GM18519 (cell line): ENCODE measurements around the gene BPIFB3.

ENCODE experiments used
- ATAC-seq: cut with Tn5 transposase; IDR thresholded peaks from one replicate; pipeline ENCODE4 v1.9.1; 2021; ENCODE audit warnings: mild to moderate bottlenecking, moderate library complexity; ENCODE audit not compliant: unreplicated experiment, low FRiP score

The BPIFB3 gene

DNA sequence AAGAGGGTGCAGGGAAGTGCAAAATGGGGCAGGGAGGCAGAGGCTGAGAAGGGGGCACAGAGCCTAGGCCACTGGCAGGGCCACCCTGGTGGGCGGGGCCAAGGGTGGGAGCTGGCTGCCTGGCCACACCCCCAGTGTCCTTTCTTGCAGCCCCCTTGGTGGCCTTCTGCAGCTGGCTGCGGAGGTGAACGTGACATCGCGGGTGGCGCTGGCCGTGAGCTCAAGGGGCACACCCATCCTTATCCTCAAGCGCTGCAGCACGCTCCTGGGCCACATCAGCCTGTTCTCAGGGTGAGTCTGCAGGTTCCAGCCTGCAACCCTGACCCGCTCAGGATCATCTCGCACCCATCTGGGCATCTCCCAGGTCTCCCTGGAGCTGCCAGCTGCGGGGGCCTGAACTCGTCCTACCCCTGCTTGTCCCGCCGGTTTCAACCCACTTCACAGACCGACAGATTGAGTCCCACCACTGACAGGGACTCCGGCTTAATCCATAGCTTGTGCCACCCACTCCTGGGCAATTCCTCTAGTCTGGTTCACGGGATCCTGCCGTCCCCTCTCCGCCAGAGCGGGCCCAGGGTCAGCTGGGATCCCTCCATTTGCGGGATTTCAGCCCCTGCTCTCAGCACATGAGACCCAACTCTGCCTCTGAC is 6.2 kb downstream of the BPIFB3 start:
- ATAC-seq, result no peak

DNA sequence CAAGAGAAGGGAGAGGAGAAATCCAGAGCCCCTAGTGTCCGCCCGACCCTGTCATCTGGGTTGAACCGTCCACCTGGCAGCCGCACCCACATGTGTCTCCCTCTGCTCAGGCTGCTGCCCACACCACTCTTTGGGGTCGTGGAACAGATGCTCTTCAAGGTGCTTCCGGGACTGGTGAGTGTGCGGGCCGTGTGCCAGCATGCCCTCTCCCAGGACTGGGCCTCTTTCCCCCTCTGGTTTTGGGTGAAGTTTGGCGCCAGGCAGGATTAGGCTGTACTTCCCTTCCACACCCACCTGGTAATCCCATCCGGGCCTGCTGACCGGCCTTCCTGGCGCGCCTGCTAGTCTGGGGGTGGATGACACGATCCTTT is 7.9 kb downstream of the BPIFB3 start:
- ATAC-seq, result no peak

DNA sequence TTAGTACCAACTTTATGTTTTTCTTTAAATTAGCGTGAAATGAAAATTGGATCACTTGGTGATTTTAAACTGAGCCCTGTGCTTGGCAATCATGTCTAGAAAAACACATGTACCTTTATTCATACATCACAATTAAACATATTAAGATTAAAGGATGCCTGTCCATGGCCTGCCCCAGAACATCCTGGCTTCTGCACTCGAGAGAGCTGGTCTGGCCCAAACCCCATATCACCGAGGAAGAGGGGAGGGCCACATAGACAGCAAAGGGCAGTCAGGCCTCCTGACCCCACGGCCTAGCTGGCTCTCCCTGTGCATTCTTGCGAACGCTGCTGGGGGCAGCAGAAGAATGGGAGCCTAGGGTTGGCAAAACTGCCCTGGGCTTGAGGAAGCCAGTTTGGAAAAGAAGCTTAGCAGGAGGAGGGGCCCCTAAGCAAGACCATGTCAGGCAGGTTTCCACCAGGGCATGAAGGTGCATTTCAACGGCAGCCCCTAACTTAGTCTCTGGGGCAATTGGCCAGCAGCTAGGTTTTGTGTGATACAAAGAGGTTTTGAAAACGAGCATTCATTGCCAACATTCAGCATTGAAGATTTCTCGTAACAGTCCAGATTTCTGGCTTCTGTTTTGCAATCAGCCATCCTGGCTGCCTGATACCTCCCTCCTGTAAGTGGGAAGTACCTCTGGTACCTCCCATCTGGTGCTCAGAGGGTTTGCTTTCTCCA is 8.6 kb downstream of the BPIFB3 start:
- ATAC-seq, result no peak

- ATAC-seq, result no peak
These were observed 9.1 kb downstream of the BPIFB3 start for GRCh38 chr20:33062825-33063149.

DNA sequence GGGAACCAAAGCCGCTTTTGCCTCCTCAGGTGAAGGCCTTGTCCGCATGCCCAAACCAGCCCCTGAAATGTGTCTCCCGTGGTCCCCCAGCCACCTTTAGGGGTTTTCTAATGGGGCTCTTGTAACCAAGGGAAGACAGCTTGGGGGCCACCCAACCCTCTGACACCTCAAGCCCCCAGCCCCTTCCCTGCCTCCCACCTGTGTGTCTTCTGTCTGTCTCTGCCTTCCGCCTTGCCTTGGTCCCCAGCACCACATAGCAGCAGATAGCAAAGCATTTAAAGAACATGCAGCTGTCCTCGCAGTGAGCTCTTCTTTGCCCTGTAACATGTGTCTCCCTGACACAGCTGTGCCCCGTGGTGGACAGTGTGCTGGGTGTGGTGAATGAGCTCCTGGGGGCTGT is 9.6 kb downstream of the BPIFB3 start:
- ATAC-seq, result no peak

DNA sequence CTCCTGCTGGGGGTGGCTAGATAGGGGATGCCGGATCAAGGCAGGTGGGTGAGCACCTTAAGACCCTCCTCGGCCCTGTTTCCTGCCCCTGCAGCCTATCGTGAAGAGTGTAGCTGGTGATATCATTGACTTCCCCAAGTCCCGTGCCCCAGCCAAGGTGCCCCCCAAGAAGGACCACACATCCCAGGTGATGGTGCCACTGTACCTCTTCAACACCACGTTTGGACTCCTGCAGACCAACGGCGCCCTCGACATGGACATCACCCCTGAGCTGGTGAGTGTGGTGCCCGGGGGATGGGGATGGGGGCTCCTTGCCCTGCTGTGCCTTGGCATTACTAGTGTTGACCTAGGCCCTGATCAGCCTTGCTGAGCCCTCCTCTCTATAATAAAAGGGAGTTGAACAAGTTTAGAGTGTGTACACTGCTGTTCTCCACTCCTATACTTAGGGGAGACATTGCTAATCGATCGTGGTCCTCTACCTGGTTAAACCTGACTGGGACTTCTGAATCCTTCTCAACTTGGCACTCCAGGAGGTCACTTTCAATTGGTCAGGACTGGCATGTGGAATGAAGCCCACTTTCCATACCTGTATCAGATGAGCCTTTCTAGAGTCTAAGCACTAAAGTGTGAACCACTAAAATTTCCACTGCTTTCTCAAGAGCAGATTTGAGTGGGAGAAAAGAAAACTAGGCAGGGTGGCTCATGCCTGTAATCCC is 11.0 kb downstream of the BPIFB3 start:
- no peak for ATAC-seq

DNA sequence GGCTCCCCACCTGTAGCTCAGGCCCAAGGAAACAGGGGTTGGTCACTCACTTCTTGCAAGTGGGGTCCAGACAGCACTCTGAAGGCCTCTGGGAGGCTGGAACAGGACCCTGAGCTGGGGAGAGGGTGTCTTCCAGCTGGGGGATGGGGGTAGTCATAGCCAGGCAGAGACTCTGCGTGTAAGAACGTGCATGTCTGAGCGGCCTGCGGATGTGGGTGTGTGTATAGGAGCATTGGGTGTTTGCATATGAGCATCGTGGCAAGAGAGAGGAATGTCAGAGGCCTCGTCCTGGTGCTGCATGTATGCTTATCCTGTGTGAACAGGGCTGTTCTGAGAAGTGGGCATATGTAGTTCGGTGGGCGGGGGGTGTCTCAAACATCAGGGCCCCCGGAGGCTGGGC is 12.1 kb downstream of the BPIFB3 start:
- ATAC-seq, result no peak

- ATAC-seq, result no peak
These were observed 14.1 kb downstream of the BPIFB3 start for GRCh38 chr20:33067806-33068205.

DNA sequence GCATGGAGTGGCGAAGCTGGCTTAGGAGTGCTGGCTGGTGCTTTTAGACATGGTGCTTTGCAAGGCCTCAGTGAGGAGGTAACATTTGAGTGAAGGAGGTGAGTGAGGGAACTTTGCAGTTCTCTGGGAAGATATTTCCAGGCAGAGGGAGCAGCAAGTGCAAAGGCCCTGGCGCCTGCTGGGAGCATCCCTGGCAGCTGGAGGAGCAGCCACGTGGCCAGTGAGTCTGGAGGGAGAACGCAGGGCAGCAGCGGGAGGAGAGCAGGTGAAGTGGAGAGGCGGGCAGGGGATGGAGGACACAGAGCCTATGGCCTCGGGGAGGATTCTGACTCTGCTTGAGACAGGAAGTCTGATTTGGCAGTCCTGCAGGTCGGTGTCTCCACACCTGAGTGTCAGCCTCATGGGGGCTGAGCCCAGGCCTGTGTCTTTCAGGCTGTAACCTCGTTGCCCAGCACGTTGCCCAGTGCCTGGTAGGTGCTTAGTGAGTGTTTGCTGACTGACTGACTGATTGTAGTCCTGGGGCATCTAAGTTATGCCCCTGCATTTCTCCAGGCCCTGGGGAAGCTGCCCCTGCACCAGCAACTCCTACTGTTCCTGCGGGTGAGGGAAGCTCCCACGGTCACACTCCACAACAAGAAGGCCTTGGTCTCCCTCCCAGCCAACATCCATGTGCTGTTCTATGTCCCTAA is 14.7 kb downstream of the BPIFB3 start:
- no peak for ATAC-seq

GRCh38 chr20:33069673-33070072 is 16.0 kb downstream of the BPIFB3 start:
- no peak for ATAC-seq

GRCh38 chr20:33070111-33071053 is 16.7 kb downstream of the BPIFB3 start:
- no peak for ATAC-seq

DNA sequence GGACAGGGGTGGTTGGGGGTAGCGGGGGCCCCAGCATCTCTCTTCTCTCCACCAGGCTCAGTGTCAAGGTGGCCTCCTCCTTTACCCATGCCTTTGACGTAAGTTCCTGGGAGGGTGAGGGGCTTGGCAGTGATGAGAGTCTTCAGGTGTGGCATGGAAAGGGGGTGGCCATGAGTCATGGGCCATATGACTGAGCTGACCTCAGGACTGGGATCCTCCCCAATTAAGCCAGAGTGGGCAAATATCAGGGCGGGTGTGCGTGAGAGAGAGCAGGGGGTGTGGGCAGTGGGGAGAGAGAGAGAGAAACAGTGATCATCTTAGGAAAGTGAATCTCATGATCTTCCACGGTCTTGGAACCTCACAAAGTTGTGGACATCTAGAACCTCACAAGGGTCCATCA is 17.5 kb downstream of the BPIFB3 start:
- no peak for ATAC-seq

GRCh38 chr20:33072362-33072761 is 18.7 kb downstream of the BPIFB3 start:
- ATAC-seq, result no peak

DNA sequence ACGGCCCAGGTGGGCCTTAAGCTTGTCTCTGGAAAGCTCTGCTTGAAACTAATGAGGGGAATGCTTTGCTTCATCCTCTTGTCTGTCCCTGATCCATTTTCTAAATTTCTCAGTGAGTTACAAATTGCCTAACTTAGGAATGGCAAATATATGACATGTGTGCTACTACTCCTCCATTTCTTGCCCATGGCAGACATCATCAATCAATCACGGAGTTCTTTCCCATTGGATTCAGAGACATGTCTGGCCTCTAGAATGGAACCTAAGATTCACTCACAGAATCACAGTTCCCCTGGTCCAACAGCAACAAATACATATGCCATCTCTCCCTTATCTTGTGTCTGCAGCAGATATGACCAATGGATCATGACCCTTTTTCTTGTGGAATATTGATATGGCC is 19.1 kb downstream of the BPIFB3 start:
- no peak for ATAC-seq

DNA sequence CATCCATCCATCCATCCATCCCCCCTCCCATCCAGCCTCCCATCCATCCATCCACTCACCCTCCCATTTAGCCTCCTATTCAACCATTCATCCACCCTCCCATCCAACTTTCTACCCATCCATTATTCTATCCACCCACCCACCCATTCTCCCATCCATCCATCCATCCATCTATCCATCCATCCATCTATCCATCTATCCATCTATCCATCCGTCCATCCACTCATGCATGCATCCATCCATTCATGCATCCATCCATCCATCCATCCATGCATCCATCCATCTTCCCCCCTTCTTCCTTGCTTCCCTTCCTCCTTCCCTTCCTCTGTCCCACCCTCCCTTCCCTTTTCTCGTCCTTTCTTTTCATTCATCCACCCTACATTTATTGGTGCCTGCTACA is 21.0 kb downstream of the BPIFB3 start:
- ATAC-seq, result no peak

DNA sequence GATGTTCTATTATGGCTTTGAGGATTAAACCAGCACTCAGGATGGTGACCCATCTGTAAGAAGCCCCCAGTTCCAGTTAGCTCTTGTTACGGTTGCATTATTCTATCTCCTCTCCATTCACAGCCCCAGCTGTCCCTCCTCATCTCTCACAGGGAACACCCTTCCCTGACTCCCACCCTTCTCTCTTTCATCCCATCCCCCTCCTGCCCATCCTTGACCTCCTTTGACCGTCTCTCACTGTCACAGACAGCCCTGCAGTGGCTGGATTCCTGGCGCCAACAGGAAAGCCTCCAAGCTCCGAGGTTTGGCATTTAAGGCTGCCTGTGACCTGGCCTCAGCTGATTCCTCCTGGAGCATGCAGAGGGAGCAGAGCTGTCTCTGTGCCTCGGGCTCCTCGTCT is 21.6 kb downstream of the BPIFB3 start:
- no peak for ATAC-seq

- ATAC-seq, result no peak
These were observed 23.1 kb downstream of the BPIFB3 start for GRCh38 chr20:33076662-33077372.

DNA sequence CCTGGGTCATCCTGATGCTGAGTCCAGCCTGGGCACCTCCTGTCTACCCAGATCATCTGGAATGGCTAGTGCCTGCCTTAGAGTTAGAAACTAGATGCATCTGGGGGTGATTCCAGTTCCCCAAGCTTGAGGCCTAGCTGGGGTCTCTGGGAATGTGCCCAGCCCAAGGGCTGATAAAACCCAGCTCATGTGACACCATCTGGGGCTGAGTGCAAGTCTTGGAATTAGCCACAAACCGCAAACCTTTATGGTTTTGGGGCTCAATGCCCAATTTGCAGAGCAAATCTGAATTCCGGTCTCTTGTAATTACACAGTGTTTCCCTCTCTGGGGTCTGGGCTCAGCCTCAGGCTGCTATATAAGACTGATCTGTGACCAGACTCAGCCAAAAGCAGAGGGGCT is 25.6 kb downstream of the BPIFB3 start, which contains the start of gene BPIFB4:
Gene BPIFB4, plus strand, starts transcription at position 385 of the 400 bp plus-strand sequence. CDS start 1,884 bp downstream, outside the sequence.
- no peak for ATAC-seq

GRCh38 chr20:33081411-33082154 is 27.9 kb downstream of the BPIFB3 start:
- no peak for ATAC-seq
